Activated naive CD4-positive, alpha-beta T cell treated with Interleukin-2 at 50 U/mL for 16 hours (primary cell): ENCODE measurements around the gene C14orf180.

Source experiments
- DNase-seq: peaks from one replicate; pipeline ENCODE4 v3.0.0-alpha.2; 2020

The C14orf180 gene

DNA sequence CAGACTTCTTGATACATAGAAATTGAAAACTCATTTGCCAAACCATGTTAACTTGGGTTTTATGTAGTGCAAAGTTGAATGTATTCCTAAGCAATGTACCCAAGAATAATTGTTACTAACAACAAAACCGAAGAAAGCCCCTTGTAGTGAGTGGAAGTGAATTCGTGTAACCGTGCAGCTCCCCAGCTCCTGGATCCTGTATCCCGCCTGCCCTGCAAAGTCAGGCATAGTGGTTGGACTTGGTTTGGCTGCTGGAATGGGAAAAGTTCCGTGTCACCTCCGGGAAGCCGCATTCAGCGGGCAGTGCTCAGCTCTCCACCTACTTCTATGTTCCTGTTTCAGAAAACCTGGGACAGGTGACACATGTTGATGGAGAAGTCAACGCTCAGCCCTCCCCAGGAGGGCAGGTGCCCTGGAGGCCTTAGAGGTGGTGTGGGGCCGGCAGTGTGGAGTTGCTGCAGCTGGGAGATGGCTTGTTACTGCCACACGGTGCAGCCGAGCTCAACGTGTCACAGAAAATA lies 29.2 kb upstream of the C14orf180 start:
- DNase-seq = no peak

- no peak for DNase-seq
These were observed 28.5 kb upstream of the C14orf180 start for GRCh38 chr14:104550861-104551728.

GRCh38 chr14:104551851-104552737 lies 27.5 kb upstream of the C14orf180 start:
- no peak for DNase-seq

GRCh38 chr14:104552738-104553125 lies 26.8 kb upstream of the C14orf180 start:
- no peak for DNase-seq

- no peak for DNase-seq
These were observed 26.1 kb upstream of the C14orf180 start for GRCh38 chr14:104553166-104554087.

- no peak for DNase-seq
These were observed 25.4 kb upstream of the C14orf180 start for GRCh38 chr14:104554088-104554607.

DNA sequence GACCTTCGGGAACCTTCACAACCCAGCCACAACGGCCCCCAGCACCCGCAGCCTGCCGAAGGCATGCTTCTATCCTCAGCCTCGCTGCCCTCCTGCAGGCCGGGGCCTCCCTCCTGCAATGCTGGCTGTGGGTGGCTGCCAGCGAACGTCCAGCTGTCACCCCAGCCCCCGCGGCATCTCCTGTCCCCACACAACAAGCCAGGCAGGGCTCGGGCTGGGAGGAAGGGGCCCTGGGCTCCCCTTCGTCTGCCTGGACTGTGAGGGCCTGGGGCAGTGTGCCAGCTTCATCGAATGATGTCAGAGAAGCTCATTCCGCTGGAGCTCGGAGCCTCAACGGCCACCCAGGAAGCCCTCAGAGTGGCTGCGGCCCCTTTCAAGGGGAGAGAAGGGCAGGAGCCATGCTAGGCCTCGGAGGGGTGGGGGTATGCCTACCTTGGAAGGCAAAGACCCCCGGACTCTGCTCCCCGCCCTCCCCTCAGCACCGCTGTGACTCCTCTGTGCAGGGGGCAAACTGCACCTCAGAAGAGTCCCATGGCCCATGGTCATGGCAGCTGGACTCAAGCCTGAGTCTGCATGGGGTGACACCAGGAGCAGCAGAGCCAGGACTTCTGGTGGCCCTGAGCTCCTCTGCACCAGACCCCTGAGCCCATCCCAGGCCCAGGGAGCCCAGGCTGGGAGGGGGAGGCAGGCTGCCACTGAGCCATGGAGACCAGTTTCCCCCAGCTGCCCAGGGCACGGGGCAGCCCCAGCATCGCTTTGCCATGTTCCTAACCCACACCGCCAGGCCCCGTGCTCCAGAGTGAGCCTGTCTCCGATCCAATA lies 24.7 kb upstream of the C14orf180 start:
- no peak for DNase-seq

- DNase-seq = no peak
These were observed 23.9 kb upstream of the C14orf180 start for GRCh38 chr14:104555430-104556255.

GRCh38 chr14:104556256-104557021 lies 23.1 kb upstream of the C14orf180 start:
- DNase-seq = no peak

DNA sequence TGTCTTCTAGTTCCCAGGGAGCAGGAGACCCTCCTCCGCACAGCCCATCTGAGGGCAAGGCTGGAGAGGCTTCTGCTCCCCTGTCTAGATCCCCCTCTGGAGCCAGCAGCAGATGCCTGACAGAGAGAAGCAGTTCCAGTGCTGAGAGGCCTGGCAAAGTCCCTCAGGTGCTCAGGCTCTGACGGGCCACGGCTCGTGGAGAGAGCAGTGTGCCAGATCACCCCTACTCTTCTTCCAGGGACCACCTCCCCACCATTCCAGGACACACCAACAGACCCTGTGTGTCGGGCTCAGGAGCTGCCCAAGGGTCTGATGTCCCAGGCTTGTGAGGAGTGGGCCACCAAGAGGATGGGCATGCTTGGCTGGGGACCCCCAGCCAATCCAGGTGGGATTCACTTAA lies 22.5 kb upstream of the C14orf180 start:
- DNase-seq = no peak

DNA sequence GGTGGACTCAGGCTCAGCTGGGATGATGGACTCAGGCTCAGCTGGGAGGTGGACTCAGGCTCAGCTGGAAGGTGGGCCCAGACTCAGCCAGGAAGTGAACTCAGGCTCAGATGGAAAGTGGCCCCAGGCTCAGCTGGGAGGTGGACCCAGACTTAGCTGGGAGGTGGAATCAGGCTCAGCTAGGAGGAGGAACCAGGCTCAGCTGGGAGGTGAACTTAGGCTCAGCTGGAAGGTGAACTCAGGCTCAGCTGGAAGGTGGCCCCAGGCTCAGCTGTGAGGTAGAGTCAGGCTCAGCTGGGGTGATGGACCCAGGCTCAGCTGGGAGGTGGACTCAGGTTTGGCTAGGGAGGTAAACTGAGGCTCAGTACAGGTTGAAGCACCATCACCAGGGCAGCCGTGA lies 21.8 kb upstream of the C14orf180 start:
- DNase-seq = no peak

DNA sequence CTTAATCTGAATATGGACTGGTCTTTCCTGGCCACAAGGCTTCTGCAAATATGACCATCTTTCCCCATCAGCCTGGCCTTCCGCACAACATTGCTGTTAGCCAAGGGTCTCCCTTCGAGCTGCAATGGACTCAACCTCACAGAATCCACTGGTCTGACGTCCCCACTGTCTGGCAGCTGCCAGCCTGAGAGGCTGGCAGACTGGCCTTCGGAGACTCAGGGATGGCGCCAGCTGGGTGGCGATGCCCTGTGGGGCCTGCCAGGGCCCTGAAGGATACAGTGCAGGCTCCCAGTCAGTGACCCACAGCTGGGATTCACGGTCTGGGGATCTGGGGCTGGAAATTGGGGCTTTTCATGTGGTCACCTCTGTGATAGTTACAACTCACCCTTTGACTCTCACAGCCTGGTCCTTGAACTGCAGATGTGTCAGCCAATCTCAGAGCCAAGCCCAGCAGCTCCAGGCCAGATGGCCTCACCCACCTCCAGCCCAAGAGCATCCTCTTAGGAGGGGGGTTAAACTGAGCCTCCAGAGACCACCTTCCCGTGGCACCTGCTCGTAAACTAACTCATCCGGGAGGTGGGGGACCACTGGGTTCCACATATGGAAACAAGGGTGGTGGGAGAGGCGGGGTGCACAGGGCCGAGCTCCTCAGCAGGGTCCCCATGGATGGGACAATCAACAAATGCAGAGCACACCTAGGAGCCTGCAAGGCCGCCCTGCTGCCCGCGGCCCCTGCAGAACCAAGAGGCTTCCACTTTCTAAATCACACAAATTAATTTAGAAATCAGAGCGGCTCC lies 21.1 kb upstream of the C14orf180 start:
- no peak for DNase-seq

DNA sequence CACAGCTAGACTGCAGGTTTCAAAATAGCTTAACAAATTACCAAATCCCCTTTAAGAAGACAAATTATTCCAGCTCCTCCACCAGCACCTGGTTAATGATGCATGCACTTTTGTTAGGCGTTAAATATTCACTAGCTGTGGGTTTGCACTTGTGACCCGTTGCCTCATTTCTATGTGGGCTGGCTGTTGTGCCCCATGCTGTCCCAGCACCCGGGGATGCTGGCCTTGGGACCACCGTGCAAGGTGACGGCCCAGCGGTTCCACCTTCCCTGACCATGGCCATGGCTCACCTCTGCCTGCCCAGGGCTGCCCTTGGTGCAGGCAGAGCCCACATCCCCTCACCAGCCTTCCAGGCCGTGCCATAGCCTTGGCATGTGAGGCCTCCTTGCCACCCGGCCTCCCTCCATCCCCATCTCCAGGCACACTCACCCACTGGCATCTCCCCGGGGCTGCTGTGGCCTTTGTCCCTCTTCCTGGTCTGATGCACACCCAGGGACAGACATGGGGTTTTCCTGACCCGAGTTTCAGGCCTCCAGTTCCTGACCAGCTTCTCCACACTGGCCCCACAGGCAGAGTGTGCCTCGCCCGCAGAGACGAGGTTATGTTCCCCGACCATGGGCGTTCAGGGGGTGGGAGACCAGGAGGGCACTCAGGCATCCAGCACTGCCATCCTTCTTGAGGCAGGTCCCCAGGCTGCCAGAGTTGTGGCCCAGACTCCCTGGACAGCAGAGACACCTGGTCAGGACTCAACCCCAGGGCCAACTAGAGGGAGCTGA lies 20.3 kb upstream of the C14orf180 start:
- no peak for DNase-seq

- no peak for DNase-seq
These were observed 19.6 kb upstream of the C14orf180 start for GRCh38 chr14:104559804-104560585.

DNA sequence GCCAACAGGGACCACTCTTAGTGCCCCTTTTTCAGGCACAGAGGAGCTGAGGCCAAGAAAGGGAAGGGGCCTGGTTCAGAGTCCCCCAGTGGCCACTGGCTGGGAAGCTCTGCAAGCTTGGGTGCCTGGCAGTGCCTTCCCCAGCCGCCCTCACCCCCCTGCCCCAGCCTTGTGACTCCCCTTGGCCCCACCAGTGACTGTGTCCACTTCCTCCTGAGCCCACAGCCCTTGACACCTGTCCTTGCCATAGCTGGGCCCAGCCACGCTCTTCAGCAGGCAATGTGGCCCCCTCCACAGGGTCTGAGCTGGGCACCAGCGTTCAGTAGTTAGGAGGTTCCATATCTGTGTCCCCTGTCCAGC lies 19.0 kb upstream of the C14orf180 start:
- DNase-seq = no peak

GRCh38 chr14:104561124-104561557 lies 18.4 kb upstream of the C14orf180 start:
- DNase-seq = no peak
